Stimulated activated CD4-positive, alpha-beta T cell treated with anti-CD3 and anti-CD28 coated beads, TNF-alpha, amount 100 ng/mL, for 4 hours (primary cell): ENCODE data around the gene HBS1L.

Experiments used
- DNase-seq, 3 experiments: peaks; one replicate each; pipeline ENCODE4 v3.0.0-alpha.2; 2020; ENCODE audit warnings: low read depth in 3 of 3

The HBS1L gene

DNA sequence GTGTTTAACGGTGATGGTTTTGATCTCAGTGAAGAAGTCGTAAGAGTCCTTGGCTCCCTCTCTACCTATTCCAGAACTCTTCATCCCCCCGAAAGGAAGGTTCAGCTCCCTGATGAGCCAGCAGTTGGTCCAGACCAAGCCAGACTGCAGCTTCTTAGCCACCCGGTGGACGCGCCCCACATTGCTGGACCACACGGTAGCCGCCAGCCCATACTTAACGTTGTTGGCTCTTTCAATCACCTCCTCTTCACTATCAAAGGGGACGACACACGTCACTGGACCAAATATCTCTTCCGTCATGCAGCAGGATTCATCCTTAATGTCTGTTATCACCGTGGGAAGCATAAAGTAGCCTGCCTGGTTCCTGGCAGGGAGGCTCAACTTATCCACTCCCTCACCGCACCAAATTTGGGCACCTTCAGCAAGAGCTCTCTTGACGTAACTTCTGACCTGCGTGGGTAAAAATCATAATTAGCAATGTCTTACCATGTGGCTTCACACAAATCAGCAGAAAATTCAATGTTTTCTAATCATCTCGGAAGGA, 136.1 kb downstream of the HBS1L start:
- no peak for DNase-seq

DNA sequence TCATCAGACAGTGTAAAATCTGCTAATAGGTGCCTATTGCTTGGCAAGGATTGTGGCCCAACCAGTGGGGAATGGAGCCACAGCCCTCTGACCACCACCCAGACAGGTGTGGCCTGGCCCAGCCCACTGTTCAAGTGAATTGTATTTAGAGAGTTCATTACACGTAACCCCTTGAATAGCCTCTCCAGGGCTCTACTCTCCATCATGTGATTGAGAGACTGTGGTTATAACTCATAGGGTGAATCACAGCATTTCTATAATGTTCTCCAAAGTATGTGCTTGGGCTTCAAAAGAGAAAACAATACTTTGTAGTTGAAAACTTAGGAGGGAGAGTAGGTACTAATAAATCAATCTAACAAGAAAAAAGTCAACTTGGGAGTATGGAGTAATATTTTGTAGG, 143.1 kb downstream of the HBS1L start:
- no peak for DNase-seq

DNA sequence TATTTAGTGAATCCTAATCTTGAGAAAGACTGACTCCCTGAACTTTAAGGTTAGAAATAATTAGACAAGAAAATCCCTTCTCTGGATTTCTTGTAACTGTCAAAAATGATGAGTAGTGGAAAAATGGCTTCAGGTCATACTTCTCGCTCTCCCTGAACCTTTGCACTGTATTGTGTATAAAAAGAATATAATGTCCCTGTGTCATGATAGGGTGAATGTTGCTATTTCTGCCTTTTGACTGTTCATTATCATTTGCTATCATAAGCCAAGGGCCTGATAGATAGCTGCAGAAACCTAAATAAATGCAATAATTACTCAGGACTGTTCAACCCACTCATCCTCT, 144.1 kb downstream of the HBS1L start:
- no peak for DNase-seq
